Fibroblast of lung (primary cell): ENCODE results near the gene TCF23. TPM values are rescaled to one million over a fixed set of nuclear protein-coding genes. Genes with fewer than 3 reads are reported as not detected.

Source experiments
- DNase-seq, 2 donors: peaks; one replicate each; pipeline versions ENCODE4 v3.0.0 to v3.0.0-alpha.2; 2010; ENCODE audit warnings: low read depth in 2 of 2
- H2AFZ ChIP-seq: 2 replicates; pipeline ENCODE4 v1.5.1; 2012; ENCODE audit warnings: low read length, control low read depth, inconsistent platforms
- H3K27ac ChIP-seq: 2 replicates; pipeline ENCODE4 v1.5.1; 2011; ENCODE audit warnings: low read length, control low read depth; ENCODE audit not compliant: insufficient read depth
- H3K27me3 ChIP-seq: 2 replicates; pipeline ENCODE4 v1.5.1; 2011; ENCODE audit warnings: mild to moderate bottlenecking, low read length; ENCODE audit not compliant: control insufficient read depth, insufficient read depth
- H3K36me3 ChIP-seq: 2 replicates; pipeline ENCODE4 v1.5.1; 2011; ENCODE audit warnings: low read length; ENCODE audit not compliant: control insufficient read depth, insufficient read depth
- H3K4me1 ChIP-seq: 2 replicates; pipeline ENCODE4 v1.5.1; 2011; ENCODE audit warnings: low read length; ENCODE audit not compliant: control insufficient read depth, insufficient read depth; ENCODE audit errors: extremely low read depth
- H3K4me2 ChIP-seq: 2 replicates; pipeline ENCODE4 v1.5.1; 2011; ENCODE audit warnings: low read length, control low read depth; ENCODE audit not compliant: insufficient read depth; ENCODE audit errors: extremely low read depth
- H3K4me3 ChIP-seq, 4 experiments: fragments of 200-600 bp in 1 of 4; sonication (generic) in 1 of 4; replicated peaks in 1 of 4; 2 replicates each; pipeline ENCODE4 v1.5.1; 2011 to 2016; ENCODE audit warnings: low read length in 4 of 4, low read depth in 3 of 4, mild to moderate bottlenecking in 3 of 4, control low read depth in 2 of 4, inconsistent platforms in 1 of 4, mixed read lengths in 1 of 4; ENCODE audit not compliant: insufficient read depth in 1 of 4; ENCODE audit errors: control extremely low read depth in 1 of 4
- H3K79me2 ChIP-seq: 2 replicates; pipeline ENCODE4 v1.5.1; 2012; ENCODE audit warnings: mild to moderate bottlenecking, low read length, inconsistent platforms; ENCODE audit not compliant: control insufficient read depth, insufficient read depth
- H3K9ac ChIP-seq: 2 replicates; pipeline ENCODE4 v1.5.1; 2011; ENCODE audit warnings: mild to moderate bottlenecking, low read length, control low read depth; ENCODE audit not compliant: insufficient read depth
- H3K9me3 ChIP-seq: 2 replicates; pipeline ENCODE4 v1.5.1; 2012; ENCODE audit warnings: low read depth, low read length; ENCODE audit not compliant: control insufficient read depth, insufficient read depth
- H4K20me1 ChIP-seq: 2 replicates; pipeline ENCODE4 v1.5.1; 2011; ENCODE audit warnings: low read length; ENCODE audit not compliant: control insufficient read depth, insufficient read depth; ENCODE audit errors: extremely low read depth
- EZH2 ChIP-seq: IDR thresholded peaks from 2 replicates; pipeline ENCODE4 v1.5.1; 2012; ENCODE audit warnings: low read length, control low read depth, mild to moderate bottlenecking; ENCODE audit errors: missing control alignments
- polyA plus RNA-seq, 2 donors: library from polyadenylated mRNA; depleted of rRNA in 1 of 2; stranded (reverse) in 1 of 2; unstranded in 1 of 2; fragments of >200 nt; gene quantifications; 2 replicates each; pipeline ENCODE4 v1.2.1, GENCODE V29; 2011 to 2012; ENCODE audit warnings: missing spikeins in 1 of 2
- total RNA-seq: library from RNA; depleted of rRNA; stranded (reverse); fragments of >200 nt; gene quantifications from 2 replicates; pipeline ENCODE4 v1.2.1, GENCODE V29; 2014
- TF ChIP-seq, protein P1 (sequence below), 2 donors: IDR thresholded peaks in 1 of 2; conservative IDR thresholded peaks in 1 of 2; 1 replicate in 1 of 2; 2 replicates in 1 of 2; pipeline ENCODE4 v1.5.1; 2011 to 2012; ENCODE audit warnings: low read length in 2 of 2, control low read depth in 1 of 2, inconsistent platforms in 1 of 2, low read depth in 1 of 2, mild to moderate bottlenecking in 1 of 2

Gene TCF23
- total and polyA plus RNA-seq, 2 donors (not counting 1 experiment from before 2014, with no cell fraction given) = not detected

DNA sequence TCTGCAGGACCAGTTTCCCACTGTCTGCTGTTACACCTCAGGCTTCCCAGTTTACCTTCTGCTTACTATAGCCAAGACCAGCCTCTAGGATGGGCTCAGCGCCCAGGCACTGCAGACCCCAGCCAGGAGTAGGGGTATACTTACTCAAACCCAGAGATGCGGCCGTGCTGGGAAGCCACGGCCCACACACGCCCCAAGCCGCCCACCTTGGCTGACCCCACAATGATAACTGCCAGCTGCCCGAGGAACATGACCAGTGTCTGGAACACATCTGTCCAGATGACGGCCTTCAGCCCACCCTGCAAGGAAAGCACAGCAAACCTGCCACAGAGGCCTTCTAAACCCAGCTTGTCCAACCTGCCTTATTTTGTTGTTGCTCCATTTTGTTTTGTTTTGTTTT lies 56.4 kb downstream of the TCF23 start:
- TF ChIP-seq EZH2 = no peak
- TF ChIP-seq, protein P1, sequence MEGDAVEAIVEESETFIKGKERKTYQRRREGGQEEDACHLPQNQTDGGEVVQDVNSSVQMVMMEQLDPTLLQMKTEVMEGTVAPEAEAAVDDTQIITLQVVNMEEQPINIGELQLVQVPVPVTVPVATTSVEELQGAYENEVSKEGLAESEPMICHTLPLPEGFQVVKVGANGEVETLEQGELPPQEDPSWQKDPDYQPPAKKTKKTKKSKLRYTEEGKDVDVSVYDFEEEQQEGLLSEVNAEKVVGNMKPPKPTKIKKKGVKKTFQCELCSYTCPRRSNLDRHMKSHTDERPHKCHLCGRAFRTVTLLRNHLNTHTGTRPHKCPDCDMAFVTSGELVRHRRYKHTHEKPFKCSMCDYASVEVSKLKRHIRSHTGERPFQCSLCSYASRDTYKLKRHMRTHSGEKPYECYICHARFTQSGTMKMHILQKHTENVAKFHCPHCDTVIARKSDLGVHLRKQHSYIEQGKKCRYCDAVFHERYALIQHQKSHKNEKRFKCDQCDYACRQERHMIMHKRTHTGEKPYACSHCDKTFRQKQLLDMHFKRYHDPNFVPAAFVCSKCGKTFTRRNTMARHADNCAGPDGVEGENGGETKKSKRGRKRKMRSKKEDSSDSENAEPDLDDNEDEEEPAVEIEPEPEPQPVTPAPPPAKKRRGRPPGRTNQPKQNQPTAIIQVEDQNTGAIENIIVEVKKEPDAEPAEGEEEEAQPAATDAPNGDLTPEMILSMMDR (conservative IDR thresholded peaks at IDR 0.05 in 1 of 2, IDR thresholded peaks at IDR 0.05 in 1 of 2; ENCODE audit: low read depth in 1 of 2, low read length in 2 of 2) = no peak
- Histone ChIP-seq H3K27ac (no peak overlapping the region), H3K9ac (no peak overlapping the region), H3K9me3 (no peaks in the 10 kb centered on the region), H3K4me3 (no peak overlapping the region), H3K4me2 (no peak overlapping the region), H3K27me3 (no peaks in the 10 kb centered on the region), H3K36me3 (peaks cover 16% of the 10 kb centered on the region), H3K4me1 (no peaks in the 10 kb centered on the region), H3K79me2 (no peaks in the 10 kb centered on the region), H4K20me1 (no peaks in the 10 kb centered on the region), H2AFZ (no peak overlapping the region)
- no peak for DNase-seq

DNA sequence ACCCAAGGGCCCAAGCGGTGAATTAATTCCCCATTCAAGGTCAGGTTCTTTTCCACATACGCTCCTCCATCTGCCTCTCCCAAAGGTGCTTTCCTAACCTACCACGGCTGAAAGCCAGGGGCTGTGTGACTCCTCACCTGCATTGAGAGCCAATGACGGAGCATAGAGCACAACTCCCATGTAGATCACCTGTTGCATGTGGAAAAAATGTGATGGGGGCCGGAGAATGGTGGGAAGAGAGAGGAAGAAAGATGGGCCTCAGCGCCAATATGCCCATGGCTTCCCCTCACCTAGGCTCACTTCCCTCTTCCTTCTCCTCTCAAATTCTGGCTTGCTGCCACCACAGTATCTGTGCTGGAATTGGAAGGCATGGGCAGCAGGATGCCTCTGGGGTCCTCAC lies 57.5 kb downstream of the TCF23 start:
- Histone ChIP-seq H3K27me3 (no peaks in the 10 kb centered on the region), H3K9me3 (no peaks in the 10 kb centered on the region), H3K9ac (no peak overlapping the region), H4K20me1 (no peaks in the 10 kb centered on the region), H3K4me2 (no peak overlapping the region), H2AFZ (no peak overlapping the region), H3K79me2 (no peaks in the 10 kb centered on the region), H3K36me3 (peaks cover 13% of the 10 kb centered on the region), H3K27ac (no peak overlapping the region), H3K4me1 (no peaks in the 10 kb centered on the region), H3K4me3 (no peak overlapping the region)
- no peak for TF ChIP-seq EZH2
- TF ChIP-seq, protein P1 (conservative IDR thresholded peaks at IDR 0.05 in 1 of 2, IDR thresholded peaks at IDR 0.05 in 1 of 2; ENCODE audit: low read depth in 1 of 2, low read length in 2 of 2) = no peak
- DNase-seq = no peak

Other genes with a start within 250 kb of the TCF23 start
- 2.8 and 7.9 TPM in 2 replicates for gene MAPRE3, start 178.4 kb upstream of the TCF23 start, total RNA-seq
- gene MAPRE3, start 178.4 kb upstream of the TCF23 start, polyA plus RNA-seq = 13.9 and 21.0 TPM in 2 replicates
- gene TMEM214, start 116.0 kb upstream of the TCF23 start, total RNA-seq = 17.5 and 22.6 TPM in 2 replicates
- 115 and 127 TPM in 2 replicates for gene TMEM214, start 116.0 kb upstream of the TCF23 start, polyA plus RNA-seq
- 19.8 TPM in 2 replicates for gene AGBL5, start 97.3 kb upstream of the TCF23 start, total RNA-seq
- 20.9 and 26.1 TPM in 2 replicates for gene AGBL5, start 97.3 kb upstream of the TCF23 start, polyA plus RNA-seq
- 479 and 505 TPM in 2 replicates for gene OST4, start 77.3 kb upstream of the TCF23 start, total RNA-seq
- gene OST4, start 77.3 kb upstream of the TCF23 start, polyA plus RNA-seq = 1,054 and 1,265 TPM in 2 replicates
- 187 and 251 TPM in 2 replicates for gene EMILIN1, start 70.4 kb upstream of the TCF23 start, total RNA-seq
- gene EMILIN1, start 70.4 kb upstream of the TCF23 start, polyA plus RNA-seq = 44.3 and 46.8 TPM in 2 replicates
- gene KHK, start 62.2 kb upstream of the TCF23 start, total RNA-seq = 1.0 and 1.3 TPM in 2 replicates
- gene KHK, start 62.2 kb upstream of the TCF23 start, polyA plus RNA-seq = 0.17 and 0.54 TPM in 2 replicates
- gene CGREF1, start 29.9 kb upstream of the TCF23 start, total RNA-seq = 2.3 and 10.0 TPM in 2 replicates
- gene CGREF1, start 29.9 kb upstream of the TCF23 start, polyA plus RNA-seq = 1.5 and 1.9 TPM in 2 replicates
- gene ABHD1, start 25.2 kb upstream of the TCF23 start, total RNA-seq = 0.17 and 0.26 TPM in 2 replicates
- 0.08 and 0.10 TPM in 2 replicates for gene ABHD1, start 25.2 kb upstream of the TCF23 start, polyA plus RNA-seq
- 36.0 and 39.8 TPM in 2 replicates for gene PREB, start 14.4 kb upstream of the TCF23 start, total RNA-seq
- 42.9 and 48.5 TPM in 2 replicates for gene PREB, start 14.4 kb upstream of the TCF23 start, polyA plus RNA-seq
- not detected in 2 replicates for gene PRR30, start 9.6 kb upstream of the TCF23 start, total RNA-seq
- not detected in 2 replicates for gene PRR30, start 9.6 kb upstream of the TCF23 start, polyA plus RNA-seq
- 202 and 235 TPM in 2 replicates for gene ATRAID, start 63.0 kb downstream of the TCF23 start, total RNA-seq
- 176 and 238 TPM in 2 replicates for gene ATRAID, start 63.0 kb downstream of the TCF23 start, polyA plus RNA-seq
- gene SLC5A6, start 63.3 kb downstream of the TCF23 start, total RNA-seq = 13.9 and 18.5 TPM in 2 replicates
- gene SLC5A6, start 63.3 kb downstream of the TCF23 start, polyA plus RNA-seq = 11.5 and 21.0 TPM in 2 replicates
- gene CAD, start 68.4 kb downstream of the TCF23 start, total RNA-seq = 32.0 and 33.1 TPM in 2 replicates
- 11.9 and 21.5 TPM in 2 replicates for gene CAD, start 68.4 kb downstream of the TCF23 start, polyA plus RNA-seq
- under 0.01 TPM in 1 of 2 replicates, not detected in the other for gene SLC30A3, start 114.0 kb downstream of the TCF23 start, total RNA-seq
- gene SLC30A3, start 114.0 kb downstream of the TCF23 start, polyA plus RNA-seq = 0.12 and 0.38 TPM in 2 replicates
- gene DNAJC5G, start 126.4 kb downstream of the TCF23 start, total RNA-seq = not detected in 2 replicates
- gene DNAJC5G, start 126.4 kb downstream of the TCF23 start, polyA plus RNA-seq = not detected in 2 replicates
- gene TRIM54, start 133.4 kb downstream of the TCF23 start, total RNA-seq = 0.17 TPM in 1 of 2 replicates, not detected in the other
- gene TRIM54, start 133.4 kb downstream of the TCF23 start, polyA plus RNA-seq = 0.06 TPM in 1 of 2 replicates, not detected in the other
- 1.2 and 1.3 TPM in 2 replicates for gene UCN, start 159.4 kb downstream of the TCF23 start, total RNA-seq
- gene UCN, start 159.4 kb downstream of the TCF23 start, polyA plus RNA-seq = 0.14 TPM in 1 of 2 replicates, not detected in the other
- gene MPV17, start 174.1 kb downstream of the TCF23 start, total RNA-seq = 65.2 and 83.2 TPM in 2 replicates
- 272 and 289 TPM in 2 replicates for gene MPV17, start 174.1 kb downstream of the TCF23 start, polyA plus RNA-seq
- 18.2 and 19.2 TPM in 2 replicates for gene GTF3C2, start 207.8 kb downstream of the TCF23 start, total RNA-seq
- gene GTF3C2, start 207.8 kb downstream of the TCF23 start, polyA plus RNA-seq = 30.2 and 41.8 TPM in 2 replicates
- gene EIF2B4, start 221.3 kb downstream of the TCF23 start, total RNA-seq = 28.6 and 28.8 TPM in 2 replicates
- gene EIF2B4, start 221.3 kb downstream of the TCF23 start, polyA plus RNA-seq = 29.8 and 41.2 TPM in 2 replicates
- 152 and 155 TPM in 2 replicates for gene SNX17, start 221.6 kb downstream of the TCF23 start, total RNA-seq
- gene SNX17, start 221.6 kb downstream of the TCF23 start, polyA plus RNA-seq = 118 and 134 TPM in 2 replicates
- 7.7 and 8.4 TPM in 2 replicates for gene ZNF513, start 231.7 kb downstream of the TCF23 start, total RNA-seq
- 7.0 and 7.4 TPM in 2 replicates for gene ZNF513, start 231.7 kb downstream of the TCF23 start, polyA plus RNA-seq